GM23248 (cell line): Measurements from ENCODE around the gene MAP3K7CL. TPM values are rescaled to one million over a fixed set of nuclear protein-coding genes. Genes with fewer than 3 reads are reported as not detected.
A peak's percentile ranks its signal among the peaks of the same experiment; 100 is the strongest.

Experiments
- DNase-seq: peaks from one replicate; pipeline ENCODE4 v3.0.0-alpha.2; 2015
- H2AFZ ChIP-seq: fragments of 200-600 bp; sonication (generic); 2 replicates; pipeline ENCODE4 v1.6.1; 2016; ENCODE audit warnings: antibody characterized with exemption
- H3F3A ChIP-seq: fragments of 200-600 bp; sonication (generic); 2 replicates; pipeline ENCODE4 v1.6.1; 2016; ENCODE audit warnings: mild to moderate bottlenecking, antibody characterized with exemption, mixed run types; ENCODE audit not compliant: insufficient read depth
- H3K27ac ChIP-seq: fragments of 200-600 bp; sonication (generic); 2 replicates; pipeline ENCODE4 v1.5.1; 2016; ENCODE audit warnings: mild to moderate bottlenecking
- H3K27me3 ChIP-seq: fragments of 200-600 bp; sonication (generic); replicated peaks from 2 replicates; pipeline ENCODE4 v1.6.1; 2016; ENCODE audit warnings: mild to moderate bottlenecking; ENCODE audit not compliant: insufficient read depth
- H3K36me3 ChIP-seq: fragments of 200-600 bp; sonication (generic); 2 replicates; pipeline ENCODE4 v1.6.1; 2016; ENCODE audit warnings: low read depth, mild to moderate bottlenecking
- H3K4me1 ChIP-seq: fragments of 200-600 bp; sonication (generic); 2 replicates; pipeline ENCODE4 v1.6.1; 2016; ENCODE audit warnings: mild to moderate bottlenecking; ENCODE audit not compliant: insufficient read depth
- H3K4me2 ChIP-seq: fragments of 200-600 bp; sonication (generic); one replicate; pipeline ENCODE4 v1.6.1; 2016; ENCODE audit warnings: mild to moderate bottlenecking; ENCODE audit not compliant: unreplicated experiment
- H3K4me3 ChIP-seq: fragments of 200-600 bp; sonication (generic); 2 replicates; pipeline ENCODE4 v1.5.1; 2016; ENCODE audit warnings: mild to moderate bottlenecking
- H3K79me2 ChIP-seq: fragments of 200-600 bp; sonication (generic); 2 replicates; pipeline ENCODE4 v1.6.1; 2016; ENCODE audit warnings: mild to moderate bottlenecking; ENCODE audit not compliant: insufficient read depth
- H3K9ac ChIP-seq: fragments of 200-600 bp; sonication (generic); 2 replicates; pipeline ENCODE4 v1.6.1; 2016; ENCODE audit warnings: mild to moderate bottlenecking
- H3K9me2 ChIP-seq: fragments of 200-600 bp; sonication (generic); 2 replicates; pipeline ENCODE4 v1.6.1; 2016; ENCODE audit warnings: mixed run types, mild to moderate bottlenecking, moderate library complexity; ENCODE audit not compliant: insufficient read depth
- H3K9me3 ChIP-seq: fragments of 200-600 bp; sonication (generic); one replicate; pipeline ENCODE4 v1.6.1; 2017; ENCODE audit warnings: low read depth
- H4K20me1 ChIP-seq: fragments of 200-600 bp; sonication (generic); 2 replicates; pipeline ENCODE4 v1.6.0; 2016; ENCODE audit not compliant: insufficient read depth
- EZH2 ChIP-seq: fragments of 200-600 bp; sonication (generic); IDR thresholded peaks from 2 replicates; pipeline ENCODE4 v1.6.1; 2018; ENCODE audit warnings: antibody characterized with exemption, mild to moderate bottlenecking; ENCODE audit not compliant: insufficient read depth, poor library complexity, severe bottlenecking
- EZH2phosphoT487 ChIP-seq: fragments of 200-600 bp; sonication (generic); IDR thresholded peaks from 2 replicates; pipeline ENCODE4 v1.6.1; 2018; ENCODE audit warnings: antibody characterized with exemption, moderate library complexity, mild to moderate bottlenecking, low read depth; ENCODE audit not compliant: insufficient read depth
- WGBS, 2 experiments: methylation state at CpG; one replicate each; pipeline ENCODE4 v1.1.6; 2015 to 2017; ENCODE audit warnings: low lambda C conversion rate in 2 of 2, low coverage in 1 of 2; ENCODE audit errors: missing lambda C conversion rate in 2 of 2; 5-methylcytosine and 5-hydroxymethylcytosine counted together
- in situ Hi-C: fragments of 300-500 bp; cut with MboI; formaldehyde crosslinking; loops from 2 replicates; pipeline ENCODE4 v1.15.0; 2020
- polyA plus RNA-seq: library from polyadenylated mRNA; unstranded; fragments of >200 nt; fragmentation: Nextera tagmentation; extraction: Ambion mirVana; gene quantifications from 2 replicates; pipeline ENCODE4 v1.2.1, GENCODE V29; 2016
- total RNA-seq: library from RNA; depleted of rRNA; stranded (reverse); fragments of >200 nt; shearing (Covaris generic); gene quantifications from 2 replicates; pipeline ENCODE4 v1.2.3, GENCODE V29; 2014

MAP3K7CL gene
- total and polyA plus RNA-seq, 2 experiments from 2014 or later, result 14.8 to 34.3 TPM

- TF ChIP-seq EZH2phosphoT487 (no peak), EZH2 (no peak)
- H2AFZ ChIP-seq, result no peak overlapping the region
- no peaks in the 10 kb centered on the region for H3K9me3 ChIP-seq
- H3K9me2 ChIP-seq, result no peaks in the 10 kb centered on the region
- no peaks in the 10 kb centered on the region for H3F3A ChIP-seq
- no peaks in the 10 kb centered on the region for H4K20me1 ChIP-seq
- H3K27me3 ChIP-seq, result no peaks in the 10 kb centered on the region
- WGBS, 2 experiments, result 83 to 84% methylated on average over 8 of the region's 8 CpGs
- in situ Hi-C loops, result loop anchor here (10.0 kb wide), 2 partner anchors 290 to 770 kb away; no protein-coding TSS in a partner anchor
- no peak overlapping the region for H3K27ac ChIP-seq
- H3K36me3 ChIP-seq, result no peaks in the 10 kb centered on the region
- no peak overlapping the region for H3K4me3 ChIP-seq
- H3K79me2 ChIP-seq, result no peaks in the 10 kb centered on the region
- no peak overlapping the region for H3K4me2 ChIP-seq
- H3K9ac ChIP-seq, result no peak overlapping the region
- peaks cover 2% of the 10 kb centered on the region for H3K4me1 ChIP-seq
- DNase-seq, result no peak
Measured at GRCh38 chr21:29085106-29085752, 45.2 kb upstream of the MAP3K7CL start.

- DNase-seq, result peak; percentile 89
- Histone ChIP-seq H3F3A (peaks cover 22% of the 10 kb centered on the region), H3K4me3 (peak overlapping the region; percentile 0; the same call in 1 of the 2 replicates), H3K9ac (peak overlapping the region; percentile 55), H3K4me1 (peaks cover 30% of the 10 kb centered on the region), H3K27me3 (no peaks in the 10 kb centered on the region), H3K9me3 (no peaks in the 10 kb centered on the region), H3K79me2 (no peaks in the 10 kb centered on the region), H3K27ac (peak overlapping the region; percentile 78), H3K9me2 (no peaks in the 10 kb centered on the region), H2AFZ (peak overlapping the region; percentile 86; the same call in 1 of the 2 replicates), H4K20me1 (no peaks in the 10 kb centered on the region), H3K36me3 (no peaks in the 10 kb centered on the region), H3K4me2 (peak overlapping the region; percentile 57)
- TF ChIP-seq EZH2, result no peak
- no peak for TF ChIP-seq EZH2phosphoT487
- WGBS, 2 experiments, result 0 to 2% methylated on average over 1 of the region's 1 CpG
- in situ Hi-C loops, result no loop called here
Measured at GRCh38 chr21:29091033-29091432, 39.4 kb upstream of the MAP3K7CL start.

- Histone ChIP-seq H3K4me3 (no peak overlapping the region; the same call in 1 of the 2 replicates), H3K9me2 (no peaks in the 10 kb centered on the region), H3K27ac (peak overlapping the region; percentile 78), H2AFZ (peak overlapping the region; percentile 86), H3K79me2 (no peaks in the 10 kb centered on the region), H3K9ac (peak overlapping the region; percentile 40), H3K27me3 (no peaks in the 10 kb centered on the region), H4K20me1 (no peaks in the 10 kb centered on the region), H3K9me3 (no peaks in the 10 kb centered on the region), H3K36me3 (no peaks in the 10 kb centered on the region), H3K4me2 (peak overlapping the region; percentile 20), H3K4me1 (peaks cover 30% of the 10 kb centered on the region), H3F3A (peaks cover 22% of the 10 kb centered on the region)
- TF ChIP-seq EZH2phosphoT487 (no peak), EZH2 (no peak)
- 20 to 22% methylated on average over 9 of the region's 9 CpGs for WGBS, 2 experiments
- peak; percentile 76 for DNase-seq
- in situ Hi-C loops, result no loop called here
Measured at GRCh38 chr21:29092102-29092959, 38.1 kb upstream of the MAP3K7CL start.

- no peak overlapping the region for H3K4me3 ChIP-seq
- H3K79me2 ChIP-seq, result no peaks in the 10 kb centered on the region
- no peak overlapping the region for H3K9ac ChIP-seq
- H4K20me1 ChIP-seq, result no peaks in the 10 kb centered on the region
- H2AFZ ChIP-seq, result no peak overlapping the region
- no peaks in the 10 kb centered on the region for H3K27me3 ChIP-seq
- H3K9me3 ChIP-seq, result no peaks in the 10 kb centered on the region
- 92 to 96% methylated on average over 8 of the region's 8 CpGs for WGBS, 2 experiments
- TF ChIP-seq EZH2 (no peak), EZH2phosphoT487 (no peak)
- no peak overlapping the region for H3K4me2 ChIP-seq
- H3K9me2 ChIP-seq, result no peaks in the 10 kb centered on the region
- H3K4me1 ChIP-seq, result peaks cover 23% of the 10 kb centered on the region
- H3K36me3 ChIP-seq, result no peaks in the 10 kb centered on the region
- H3F3A ChIP-seq, result peaks cover 12% of the 10 kb centered on the region
- H3K27ac ChIP-seq, result no peak overlapping the region
- in situ Hi-C loops, result no loop called here
- DNase-seq, result no peak
Measured at GRCh38 chr21:29096218-29097015, 34.0 kb upstream of the MAP3K7CL start.
